ENCODE data around the gene ZMAT2.
"Not testable (repeated sequence)": the region's sequence is repeated elsewhere in the genome, so short reads cannot be mapped to it uniquely, and the experiment has no call there.

Gene ZMAT2

GRCh38 chr5:140700177-140701144, at the start of gene ZMAT2:
ZMAT2 (plus strand) TSS chr5:140700447; CDS start chr5:140700461, 14 bp downstream.
- Histone ChIP-seq H3K4me3 (ENCODE audit: low read depth in 1 of 2, low read length in 1 of 2) (peak within 1 kb of the TSS; percentile 82 to 90), H3K9me3 (no peaks in the 10 kb centered on the region), H3K27ac (peak within 1 kb of the TSS; percentile 89), H3K4me1 (ENCODE audit: control insufficient read depth in 1 of 2, insufficient read depth in 1 of 2, low read depth in 1 of 2, low read length in 1 of 2) (peaks cover 24 to 25% of the 10 kb centered on the region in 2 experiments), H3K27me3 (no peaks in the 10 kb centered on the region), H3K36me3 (peaks cover 84% of the 10 kb centered on the region)
- TF ChIP-seq CTCF (IDR thresholded peaks at IDR 0.05), result no peak

DNA sequence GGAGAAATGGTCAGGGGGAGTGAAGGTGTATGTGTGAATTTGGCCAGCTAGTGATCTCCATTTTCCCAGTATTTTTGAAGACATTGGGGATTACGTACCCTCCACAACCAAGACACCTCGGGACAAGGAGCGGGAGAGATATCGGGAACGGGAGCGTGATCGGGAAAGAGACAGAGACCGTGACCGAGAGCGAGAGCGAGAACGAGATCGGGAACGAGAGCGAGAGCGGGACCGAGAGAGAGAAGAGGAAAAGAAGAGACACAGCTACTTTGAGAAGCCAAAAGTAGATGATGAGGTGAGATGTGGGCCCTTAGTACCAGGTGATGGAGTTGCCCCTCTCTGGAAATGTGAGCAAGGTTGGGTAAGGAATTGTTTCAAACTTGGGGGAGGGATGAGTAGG, 41.4 kb upstream of the ZMAT2 start:
- Histone ChIP-seq H3K9me3 (no peaks in the 10 kb centered on the region), H3K27me3 (no peaks in the 10 kb centered on the region), H3K27ac (no peak overlapping the region), H3K36me3 (peaks cover 94% of the 10 kb centered on the region), H3K4me1 (ENCODE audit: control insufficient read depth in 1 of 2, insufficient read depth in 1 of 2, low read depth in 1 of 2, low read length in 1 of 2) (peaks cover 9 to 12% of the 10 kb centered on the region in 2 experiments), H3K4me3 (ENCODE audit: low read depth in 1 of 2, low read length in 1 of 2) (no peak overlapping the region)
- no peak for TF ChIP-seq CTCF (IDR thresholded peaks at IDR 0.05)

- H3K27me3 ChIP-seq; H3K9me3 ChIP-seq; H3K4me3 ChIP-seq (ENCODE audit: low read depth in 1 of 2, low read length in 1 of 2); H3K27ac ChIP-seq: not testable (repeated sequence)
- Histone ChIP-seq H3K4me1 (ENCODE audit: control insufficient read depth in 1 of 2, insufficient read depth in 1 of 2, low read depth in 1 of 2, low read length in 1 of 2) (peaks cover 15% of the 10 kb centered on the region in 2 experiments), H3K36me3 (peaks cover 79% of the 10 kb centered on the region)
Observed at GRCh38 chr5:140660371-140660770, 39.9 kb upstream of the ZMAT2 start.

DNA sequence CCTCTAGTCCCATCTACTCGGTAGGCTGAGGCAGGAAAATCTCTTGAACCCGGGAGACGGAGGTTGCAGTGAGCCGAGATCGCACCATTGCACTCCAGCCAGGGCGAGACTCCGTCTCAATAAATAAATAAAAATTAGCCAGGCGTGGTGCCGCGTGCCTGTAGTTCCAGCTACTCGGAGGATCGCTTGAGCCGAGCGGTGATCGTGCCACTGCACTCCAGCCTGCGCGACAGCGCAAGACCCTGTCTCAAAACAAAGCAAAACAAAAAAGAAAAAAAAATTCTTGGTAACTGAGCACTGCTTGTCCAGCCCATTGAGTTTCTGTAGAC, 36.3 kb upstream of the ZMAT2 start:
- Histone ChIP-seq H3K36me3 (peaks cover 54% of the 10 kb centered on the region), H3K9me3 (no peaks in the 10 kb centered on the region), H3K4me3 (ENCODE audit: low read depth in 1 of 2, low read length in 1 of 2) (peak overlapping the region; percentile 92 to 97), H3K27ac (peak overlapping the region; percentile 96), H3K4me1 (ENCODE audit: control insufficient read depth in 1 of 2, insufficient read depth in 1 of 2, low read depth in 1 of 2, low read length in 1 of 2) (peaks cover 26 to 27% of the 10 kb centered on the region in 2 experiments), H3K27me3 (no peaks in the 10 kb centered on the region)
- no peak for TF ChIP-seq CTCF (IDR thresholded peaks at IDR 0.05)

DNA sequence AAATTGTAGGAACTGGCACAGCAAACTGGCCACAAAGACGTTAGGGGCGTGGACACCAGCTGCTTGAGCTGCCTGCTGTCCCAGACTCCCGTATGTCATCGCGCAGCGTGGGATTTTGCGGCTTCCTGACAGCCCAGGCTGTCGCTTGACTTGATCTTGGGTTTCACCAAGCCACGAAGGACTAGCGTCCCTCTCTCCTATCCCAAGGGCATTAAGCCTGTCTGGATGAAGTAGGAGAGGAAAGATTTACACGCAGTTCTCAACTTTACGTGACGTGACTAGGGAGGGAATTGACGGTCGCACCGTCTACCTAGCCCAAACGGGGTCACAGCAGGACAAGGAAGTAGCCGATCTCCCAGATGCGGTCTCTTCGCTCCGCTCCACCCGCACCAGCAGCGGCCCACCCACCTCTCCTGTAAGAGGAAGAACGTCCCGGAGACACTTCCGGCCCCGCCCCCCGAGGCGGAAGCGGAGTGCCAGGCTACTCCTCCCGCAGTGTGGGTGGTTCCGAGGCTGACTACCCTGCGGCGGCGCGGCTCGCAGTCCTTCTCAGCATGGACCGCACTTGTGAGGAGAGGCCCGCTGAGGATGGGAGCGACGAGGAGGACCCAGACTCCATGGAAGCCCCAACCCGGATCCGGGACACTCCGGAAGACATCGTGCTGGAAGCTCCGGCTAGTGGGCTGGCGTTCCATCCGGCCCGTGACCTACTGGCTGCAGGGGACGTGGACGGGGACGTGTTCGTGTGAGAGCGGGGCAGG, 35.7 kb upstream of the ZMAT2 start, which contains the start of gene WDR55:
TSS of gene WDR55 (plus strand) at position 546 of the 761 bp plus-strand sequence. CDS start at position 555, 9 bp downstream.
- Histone ChIP-seq H3K4me3 (ENCODE audit: low read depth in 1 of 2, low read length in 1 of 2) (peak within 1 kb of the TSS; percentile 92 to 97), H3K36me3 (peaks cover 54% of the 10 kb centered on the region), H3K27ac (peak within 1 kb of the TSS; percentile 96), H3K9me3 (no peaks in the 10 kb centered on the region), H3K27me3 (no peaks in the 10 kb centered on the region), H3K4me1 (ENCODE audit: control insufficient read depth in 1 of 2, insufficient read depth in 1 of 2, low read depth in 1 of 2, low read length in 1 of 2) (peaks cover 26 to 27% of the 10 kb centered on the region in 2 experiments)
- TF ChIP-seq CTCF (IDR thresholded peaks at IDR 0.05), result peak; percentile 42

GRCh38 chr5:140671035-140671434, 29.2 kb upstream of the ZMAT2 start:
- H3K4me1 ChIP-seq (ENCODE audit: control insufficient read depth in 1 of 2, insufficient read depth in 1 of 2, low read depth in 1 of 2, low read length in 1 of 2); H3K27ac ChIP-seq; H3K27me3 ChIP-seq; H3K9me3 ChIP-seq; H3K4me3 ChIP-seq (ENCODE audit: low read depth in 1 of 2, low read length in 1 of 2): not testable (repeated sequence)
- H3K36me3 ChIP-seq, result peaks cover 78% of the 10 kb centered on the region

All from neutrophil (primary cell).